Upper lobe of left lung (tissue), 6 donors: ENCODE measurements around the gene ZNF766. TPM values are rescaled to one million over a fixed set of nuclear protein-coding genes. Genes with fewer than 3 reads are reported as not detected.
A peak's percentile ranks its signal among the peaks of the same experiment; 100 is the strongest.
"Not testable (repeated sequence)": the region's sequence is repeated elsewhere in the genome, so short reads cannot be mapped to it uniquely, and the experiment has no call there.

Experiments used
- ATAC-seq, 2 donors: fragments of 200-7000 bp; cut with Tn5 transposase; one replicate each; pipeline ENCODE4 v1.9.1; 2022; ENCODE audit warnings: mild to moderate bottlenecking in 2 of 2, moderate library complexity in 2 of 2; ENCODE audit not compliant: low FRiP score in 2 of 2
- DNase-seq, 2 donors: peaks; one replicate each; pipeline ENCODE4 v3.0.0-alpha.2; 2019 to 2020
- H3K27ac ChIP-seq, 4 donors: fragments of 200-600 bp; sonication (generic); one replicate each; pipeline ENCODE4 v1.5.1; 2016 to 2019
- H3K27me3 ChIP-seq, 4 donors: fragments of 200-600 bp; sonication (generic); one replicate each; pipeline ENCODE4 v1.5.1; 2017 to 2019
- H3K36me3 ChIP-seq, 4 donors: fragments of 200-600 bp; sonication (generic); one replicate each; pipeline ENCODE4 v1.5.1; 2016 to 2019
- H3K4me1 ChIP-seq, 4 donors: fragments of 200-600 bp; sonication (generic); one replicate each; pipeline ENCODE4 v1.5.1; 2018 to 2019
- H3K4me3 ChIP-seq, 4 donors: fragments of 200-600 bp; sonication (generic); one replicate each; pipeline ENCODE4 v1.5.1; 2017 to 2019; ENCODE audit warnings: mild to moderate bottlenecking in 2 of 4, moderate library complexity in 1 of 4
- H3K9me3 ChIP-seq, 4 donors: fragments of 200-600 bp; sonication (generic); one replicate each; pipeline ENCODE4 v1.5.1; 2018 to 2019
- CTCF ChIP-seq, 6 experiments: fragments of 450-650 bp in 4 of 6; fragments of 200-600 bp in 2 of 6; sonication (generic) in 2 of 6; IDR thresholded peaks; one replicate each; pipeline ENCODE4 v1.5.1; 2016 to 2019; ENCODE audit warnings: antibody characterized with exemption in 6 of 6
- EP300 ChIP-seq, 4 donors: sonication (generic); formaldehyde crosslinking; IDR thresholded peaks; one replicate each; pipeline ENCODE4 v1.5.1; 2017; ENCODE audit warnings: antibody characterized with exemption in 4 of 4, control low read depth in 2 of 4
- POLR2A ChIP-seq, 4 donors: fragments of 450-650 bp; IDR thresholded peaks; one replicate each; pipeline ENCODE4 v1.5.1; 2016 to 2017; ENCODE audit warnings: antibody characterized with exemption in 4 of 4, mild to moderate bottlenecking in 2 of 4
- POLR2AphosphoS5 ChIP-seq, 2 donors: sonication (generic); formaldehyde crosslinking; IDR thresholded peaks; one replicate each; pipeline ENCODE4 v1.5.1; 2017; ENCODE audit warnings: antibody characterized with exemption in 2 of 2
- WGBS, 2 donors: methylation state at CpG; one replicate each; pipeline ENCODE4 v1.1.5; 2017 to 2018; 5-methylcytosine and 5-hydroxymethylcytosine counted together
- total RNA-seq, 6 donors: library from RNA; depleted of rRNA in 4 of 6; stranded (reverse); fragments of >200 nt in 4 of 6; gene quantifications; one replicate each; pipeline versions ENCODE4 v1.1.0 to v1.2.1, GENCODE V29; 2016 to 2021
- donor health status: DM: no; HTN: no; CAD: no; lungs with moderate emphysema.
- donor health status: DM: no; HTN: yes; CAD: no; lungs with severe emphysema.

ZNF766 gene
- total RNA-seq, 6 donors from 2014 or later: 4.0 to 20.0 (median 14.7) TPM

- Histone ChIP-seq H3K4me3 (no peak overlapping the region), H3K27ac (no peak overlapping the region), H3K9me3 (no peaks in the 10 kb centered on the region), H3K27me3 (no peaks in the 10 kb centered on the region), H3K36me3 (no peaks in the 10 kb centered on the region), H3K4me1 (no peaks in the 10 kb centered on the region)
- ATAC-seq: no peak
- DNase-seq: no peak
- TF ChIP-seq POLR2AphosphoS5 (IDR thresholded peaks at IDR 0.05) (no peak), EP300 (IDR thresholded peaks at IDR 0.05) (no peak), CTCF (IDR thresholded peaks at IDR 0.05) (no peak), POLR2A (IDR thresholded peaks at IDR 0.05) (no peak)
- 77 to 79% methylated on average over 12 of the region's 12 CpGs for WGBS, 2 donors
These were observed 25.4 kb upstream of the ZNF766 start for GRCh38 chr19:52244021-52244420.

GRCh38 chr19:52248241-52248640 is 21.1 kb upstream of the ZNF766 start:
- ATAC-seq (peak; percentile 70 to 73), DNase-seq (peak in 1 of 2 donors; percentile 32)
- Histone ChIP-seq H3K4me3 (no peak overlapping the region), H3K27ac (no peak overlapping the region), H3K27me3 (no peaks in the 10 kb centered on the region), H3K4me1 (no peaks in the 10 kb centered on the region), H3K9me3 (no peaks in the 10 kb centered on the region), H3K36me3 (no peaks in the 10 kb centered on the region)
- WGBS, 2 donors: 8 to 12% methylated on average over 6 of the region's 6 CpGs
- TF ChIP-seq POLR2AphosphoS5 (IDR thresholded peaks at IDR 0.05) (no peak), CTCF (IDR thresholded peaks at IDR 0.05) (peak in 5 of 6 experiments; percentile 32 to 50 (median 37))

- no peaks in the 10 kb centered on the region for H3K9me3 ChIP-seq
- 93 to 98% methylated on average over 5 of the region's 5 CpGs for WGBS, 2 donors
- no peak overlapping the region for H3K27ac ChIP-seq
- no peaks in the 10 kb centered on the region for H3K36me3 ChIP-seq
- H3K4me1 ChIP-seq: no peaks in the 10 kb centered on the region
- no peaks in the 10 kb centered on the region for H3K27me3 ChIP-seq
- ATAC-seq (no peak), DNase-seq (no peak)
- no peak for TF ChIP-seq POLR2AphosphoS5 (IDR thresholded peaks at IDR 0.05)
- no peak for TF ChIP-seq EP300 (IDR thresholded peaks at IDR 0.05)
- no peak for TF ChIP-seq CTCF (IDR thresholded peaks at IDR 0.05)
- TF ChIP-seq POLR2A (IDR thresholded peaks at IDR 0.05): no peak
- H3K4me3 ChIP-seq: no peak overlapping the region
These were observed 11.0 kb upstream of the ZNF766 start for GRCh38 chr19:52258426-52258825.

GRCh38 chr19:52265556-52265955 is 3.8 kb upstream of the ZNF766 start:
- not testable (repeated sequence) for H3K4me1 ChIP-seq, H3K27me3 ChIP-seq, H3K27ac ChIP-seq, ATAC-seq, H3K9me3 ChIP-seq, H3K4me3 ChIP-seq, H3K36me3 ChIP-seq, DNase-seq
- 88 to 97% methylated on average over 6 of the region's 6 CpGs for WGBS, 2 donors

- TF ChIP-seq POLR2AphosphoS5 (IDR thresholded peaks at IDR 0.05) (peak in 1 of 2 donors; percentile 10), EP300 (IDR thresholded peaks at IDR 0.05) (no peak), POLR2A (IDR thresholded peaks at IDR 0.05) (no peak), CTCF (IDR thresholded peaks at IDR 0.05) (no peak)
- Histone ChIP-seq H3K9me3 (peaks cover 0 to 11% (median 0%) of the 10 kb centered on the region in 4 donors), H3K4me1 (peaks cover 12 to 19% (median 16%) of the 10 kb centered on the region in 4 donors), H3K27ac (peak overlapping the region; percentile 98 to 100 (median 98)), H3K36me3 (peaks cover 0 to 8% (median 3%) of the 10 kb centered on the region in 4 donors), H3K27me3 (no peaks in the 10 kb centered on the region), H3K4me3 (peak overlapping the region; percentile 81 to 97 (median 90))
- WGBS, 2 donors: 9 to 12% methylated on average over 10 to 11 of the region's 11 CpGs
- DNase-seq (peak in 1 of 2 donors; percentile 32), ATAC-seq (peak in 1 of 2 donors; percentile 34)
These were observed 989 bp downstream of the ZNF766 start for GRCh38 chr19:52270266-52270885.
